GM12878 (cell line): ENCODE results near the gene ETV6. TPM values are rescaled to one million over a fixed set of nuclear protein-coding genes. Genes with fewer than 3 reads are reported as not detected.

Experiments
- ATF3 ChIP-seq: IDR thresholded peaks from 2 replicates; pipeline ENCODE4 v1.6.1; 2011; ENCODE audit warnings: low read depth, mild to moderate bottlenecking, low read length, moderate library complexity, borderline replicate concordance; ENCODE audit errors: extremely low read depth
- BHLHE40 ChIP-seq, 2 experiments: fragments of 450-650 bp in 1 of 2; IDR thresholded peaks; 2 replicates each; pipeline ENCODE4 v1.6.1; 2011 to 2017; ENCODE audit warnings: low read depth in 2 of 2, borderline replicate concordance in 1 of 2, improper control_type of control experiment in 1 of 2, low read length in 1 of 2, mild to moderate bottlenecking in 1 of 2
- MYB ChIP-seq: fragments of 150-350 bp; IDR thresholded peaks from 2 replicates; pipeline ENCODE4 v1.6.1; 2014; ENCODE audit warnings: mild to moderate bottlenecking, low read depth, low read length, borderline replicate concordance
- NFXL1 ChIP-seq: fragments of 450-650 bp; IDR thresholded peaks from 2 replicates; pipeline ENCODE4 v1.6.1; 2017; ENCODE audit warnings: antibody characterized with exemption, mild to moderate bottlenecking, borderline replicate concordance
- NFYB ChIP-seq: IDR thresholded peaks from 2 replicates; pipeline ENCODE4 v1.6.1; 2011; ENCODE audit warnings: low read depth, mild to moderate bottlenecking, low read length, improper control_type of control experiment, moderate library complexity; ENCODE audit not compliant: insufficient read depth
- NKRF ChIP-seq: fragments of 450-650 bp; conservative IDR thresholded peaks from 2 replicates; pipeline ENCODE4 v1.6.1; 2017; ENCODE audit warnings: mild to moderate bottlenecking, moderate library complexity
- PRDM15 ChIP-seq: fragments of 450-650 bp; formaldehyde crosslinking; IDR thresholded peaks from 2 replicates; pipeline ENCODE4 v1.4.0; 2020; ENCODE audit warnings: mild to moderate bottlenecking, moderate library complexity
- RAD21 ChIP-seq: IDR thresholded peaks from 2 replicates; pipeline ENCODE4 v1.6.1; 2011; ENCODE audit warnings: mild to moderate bottlenecking, low read depth, low read length, moderate library complexity; ENCODE audit not compliant: insufficient read depth
- USF2 ChIP-seq: IDR thresholded peaks from 2 replicates; pipeline ENCODE4 v1.6.1; 2011; ENCODE audit warnings: low read depth, low read length, improper control_type of control experiment, borderline replicate concordance
- ZBTB33 ChIP-seq: fragments of 450-650 bp; IDR thresholded peaks from 2 replicates; pipeline ENCODE4 v1.6.1; 2017; ENCODE audit warnings: mild to moderate bottlenecking
- ZSCAN29 ChIP-seq: fragments of 450-650 bp; IDR thresholded peaks from 2 replicates; pipeline ENCODE4 v1.6.1; 2017; ENCODE audit warnings: mild to moderate bottlenecking, moderate library complexity
- polyA plus RNA-seq, 11 experiments: library from polyadenylated mRNA; depleted of rRNA in 4 of 11; unstranded in 6 of 11; stranded (reverse) in 5 of 11; fragments of >200 nt; fragmentation: Nextera tagmentation in 4 of 11; fragmentation: Illumina TruSeq in 1 of 11; extraction: Ambion mirVana in 4 of 11; extraction: Trizol in 1 of 11; gene quantifications; 1 replicate in 1 of 11; 2 replicates in 10 of 11; pipeline versions ENCODE4 v1.2.1 to v1.2.3, GENCODE V29; 2011 to 2016; ENCODE audit warnings: inconsistent platforms in 2 of 11, missing spikeins in 2 of 11, low read depth in 1 of 11
- total RNA-seq, 4 experiments: library from RNA; depleted of rRNA in 3 of 4; stranded (reverse); fragments of >200 nt in 3 of 4; fragmentation: Illumina TruSeq in 1 of 4; extraction: Trizol in 1 of 4; gene quantifications; 2 replicates each; pipeline versions ENCODE4 v1.2.1 to v1.2.3, GENCODE V29; 2013 to 2021

The ETV6 gene
- total and polyA plus RNA-seq, 10 of the 15 experiments (the other 5 are each of a cell fraction or from before 2014, with no cell fraction given), result 6.6 to 74.8 (median 24.6) TPM

GRCh38 chr12:11769723-11770514 lies 120.4 kb downstream of the ETV6 start (continued):
- no peak for TF ChIP-seq NKRF
- no peak for TF ChIP-seq ATF3
- TF ChIP-seq BHLHE40 (IDR thresholded peaks at IDR 0.05; ENCODE audit: borderline replicate concordance in 1 of 2, low read depth in 2 of 2, low read length in 1 of 2), result peak; percentile 59 to 73
- TF ChIP-seq MYB, result no peak
- no peak for TF ChIP-seq NFYB
- no peak for TF ChIP-seq PRDM15 (CRISPR knock-in tag)
- no peak for TF ChIP-seq USF2
- TF ChIP-seq RAD21, result no peak
- TF ChIP-seq ZBTB33, result no peak
- TF ChIP-seq ZSCAN29, result no peak
- TF ChIP-seq NFXL1, result no peak
